K562 (cell line): ENCODE measurements around the gene ZCCHC8. TPM values are rescaled to one million over a fixed set of nuclear protein-coding genes. Genes with fewer than 3 reads are reported as not detected.

Source experiments
- ATF7 ChIP-seq: fragments of 450-650 bp; IDR thresholded peaks from 2 replicates; pipeline ENCODE4 v1.7.1; 2014; ENCODE audit warnings: mild to moderate bottlenecking, moderate library complexity
- FOXM1 ChIP-seq, 2 experiments: fragments of 450-650 bp in 1 of 2; sonication (generic) in 1 of 2; formaldehyde crosslinking in 1 of 2; IDR thresholded peaks; 2 replicates each; pipeline versions ENCODE4 v1.6.1 to v1.9.0; 2017 to 2022; ENCODE audit warnings: low read depth in 2 of 2, mild to moderate bottlenecking in 2 of 2, missing genetic modification reagents in 1 of 2, moderate library complexity in 1 of 2
- GTF3C2 ChIP-seq: IDR thresholded peaks from 3 replicates; pipeline ENCODE4 v1.6.1; 2011; ENCODE audit warnings: borderline replicate concordance, mild to moderate bottlenecking, moderate library complexity; ENCODE audit not compliant: insufficient read length; ENCODE audit errors: extremely low read depth
- KLF16 ChIP-seq: IDR thresholded peaks from 2 replicates; pipeline ENCODE4 v1.6.1; 2016; ENCODE audit warnings: antibody characterized with exemption
- MED1 ChIP-seq: sonication (generic); formaldehyde crosslinking; IDR thresholded peaks from 2 replicates; pipeline ENCODE4 v1.8.1; 2023; ENCODE audit warnings: missing genetic modification reagents, borderline replicate concordance
- PBX2 ChIP-seq, 2 experiments: IDR thresholded peaks in 1 of 2; conservative IDR thresholded peaks in 1 of 2; 2 replicates each; pipeline ENCODE4 v1.6.1; 2016; ENCODE audit warnings: low read depth in 2 of 2, mild to moderate bottlenecking in 1 of 2, missing compliant biosample characterization in 1 of 2, missing genetic modification characterization in 1 of 2, moderate library complexity in 1 of 2
- RBM17 ChIP-seq: fragments of 200-400 bp; formaldehyde crosslinking; IDR thresholded peaks from 2 replicates; pipeline ENCODE4 v1.6.1; 2017; ENCODE audit warnings: low read depth, mild to moderate bottlenecking, low read length, borderline replicate concordance
- TFAM ChIP-seq: fragments of 250-450 bp; sonication (Bioruptor Pico); conservative IDR thresholded peaks from 2 replicates; pipeline ENCODE4 v1.5.0; 2021; ENCODE audit warnings: mild to moderate bottlenecking, moderate library complexity
- ZBTB1 ChIP-seq: sonication (generic); formaldehyde crosslinking; IDR thresholded peaks from 2 replicates; pipeline ENCODE4 v1.8.1; 2023; ENCODE audit warnings: missing genetic modification reagents, low read depth, mild to moderate bottlenecking, borderline replicate concordance
- ZBTB7A ChIP-seq: IDR thresholded peaks from 2 replicates; pipeline ENCODE4 v1.6.1; 2011; ENCODE audit warnings: low read depth, mild to moderate bottlenecking, low read length, moderate library complexity, borderline replicate concordance; ENCODE audit not compliant: control insufficient read depth
- ZNF143 ChIP-seq: sonication (generic); formaldehyde crosslinking; IDR thresholded peaks from 2 replicates; pipeline ENCODE4 v1.9.0; 2022; ENCODE audit warnings: mild to moderate bottlenecking, missing genetic modification reagents
- ZNF444 ChIP-seq: fragments of 250-450 bp; sonication (Bioruptor Pico); IDR thresholded peaks from 2 replicates; pipeline ENCODE4 v1.4.0; 2020; ENCODE audit warnings: mild to moderate bottlenecking, moderate library complexity
- polyA plus RNA-seq, 8 experiments: library from polyadenylated mRNA; depleted of rRNA in 4 of 8; stranded (reverse) in 5 of 8; unstranded in 3 of 8; fragments of >200 nt; fragmentation: Nextera tagmentation in 2 of 8; fragmentation: Illumina TruSeq in 1 of 8; extraction: Ambion mirVana in 2 of 8; extraction: Trizol in 1 of 8; gene quantifications; 2 replicates each; pipeline versions ENCODE4 v1.2.1 to v1.2.3, GENCODE V29; 2011 to 2014; ENCODE audit warnings: inconsistent platforms in 1 of 8, missing spikeins in 1 of 8
- total RNA-seq, 7 experiments: library from RNA; depleted of rRNA in 6 of 7; stranded (reverse); fragments of >200 nt in 6 of 7; fragmentation: Illumina TruSeq in 2 of 7; extraction: Trizol in 2 of 7; gene quantifications; 2 replicates each; pipeline versions ENCODE4 v1.2.1 to v1.2.3, GENCODE V29; 2011 to 2021; ENCODE audit warnings: low replicate concordance in 1 of 7
- TF ChIP-seq, protein P1 (sequence below): fragments of 250-450 bp; sonication (Bioruptor Pico); IDR thresholded peaks from 2 replicates; pipeline ENCODE4 v1.4.0; 2020; ENCODE audit warnings: borderline replicate concordance
- TF ChIP-seq, protein P2 (sequence below): fragments of 200-800 bp; sonication (Bioruptor generic); IDR thresholded peaks from 2 replicates; pipeline ENCODE4 v1.6.1; 2017; ENCODE audit warnings: missing genetic modification characterization, missing compliant biosample characterization

ZCCHC8 gene
- total and polyA plus RNA-seq, 9 of the 15 experiments (the other 6 are each of a cell fraction or from before 2014, with no cell fraction given) = 14.8 to 50.9 (median 34.1) TPM

DNA sequence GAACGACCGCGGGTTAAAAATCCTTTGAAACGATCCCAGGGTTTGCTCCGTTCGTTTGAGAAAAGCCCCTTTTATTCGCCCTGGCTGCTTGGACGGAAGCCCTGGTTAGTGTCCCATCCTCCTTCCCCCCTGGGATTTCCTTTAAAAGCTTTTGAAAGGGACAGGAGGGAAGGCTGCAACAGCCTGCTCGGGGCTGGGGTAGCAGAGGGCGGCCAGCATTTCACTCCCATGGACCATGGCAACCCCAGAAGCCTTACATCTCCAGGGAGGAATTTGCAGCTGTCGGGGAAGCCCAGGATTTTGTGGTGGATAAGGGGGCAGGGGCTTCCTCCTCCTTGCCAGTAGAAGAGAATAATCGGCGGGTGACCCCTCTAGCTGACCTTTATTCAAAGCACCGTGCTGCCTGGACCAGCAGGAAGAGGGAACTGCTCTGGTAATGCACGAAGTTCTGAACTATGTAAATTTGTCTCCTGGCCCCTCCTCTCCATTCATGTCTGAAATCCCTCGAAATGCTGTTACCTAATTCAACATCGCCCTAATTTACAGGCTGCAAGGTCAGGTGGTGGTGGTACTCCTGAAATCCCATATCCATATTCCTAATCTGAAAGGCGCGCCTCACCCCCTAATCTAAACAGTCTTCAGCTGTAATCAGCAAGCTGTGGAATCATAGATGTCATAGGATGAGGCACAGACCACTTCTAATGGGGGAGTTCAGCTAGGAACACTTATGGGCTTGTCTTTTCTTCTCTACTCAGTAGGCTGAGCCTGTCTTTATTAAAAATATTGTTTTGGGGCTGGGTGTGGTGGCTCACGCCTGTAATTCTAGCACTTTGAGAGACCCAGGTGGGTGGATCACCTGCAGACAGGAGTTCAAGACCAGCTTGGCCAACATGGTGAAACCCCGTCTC is 77.2 kb downstream of the ZCCHC8 start (continued):
- TF ChIP-seq PBX2 (CRISPR knock-in tag; IDR thresholded peaks at IDR 0.05; ENCODE audit: low read depth) = no peak
- no peak for TF ChIP-seq PBX2 (tag; conservative IDR thresholded peaks at IDR 0.05; ENCODE audit: low read depth)
- no peak for TF ChIP-seq ZBTB7A
- TF ChIP-seq, protein P1, sequence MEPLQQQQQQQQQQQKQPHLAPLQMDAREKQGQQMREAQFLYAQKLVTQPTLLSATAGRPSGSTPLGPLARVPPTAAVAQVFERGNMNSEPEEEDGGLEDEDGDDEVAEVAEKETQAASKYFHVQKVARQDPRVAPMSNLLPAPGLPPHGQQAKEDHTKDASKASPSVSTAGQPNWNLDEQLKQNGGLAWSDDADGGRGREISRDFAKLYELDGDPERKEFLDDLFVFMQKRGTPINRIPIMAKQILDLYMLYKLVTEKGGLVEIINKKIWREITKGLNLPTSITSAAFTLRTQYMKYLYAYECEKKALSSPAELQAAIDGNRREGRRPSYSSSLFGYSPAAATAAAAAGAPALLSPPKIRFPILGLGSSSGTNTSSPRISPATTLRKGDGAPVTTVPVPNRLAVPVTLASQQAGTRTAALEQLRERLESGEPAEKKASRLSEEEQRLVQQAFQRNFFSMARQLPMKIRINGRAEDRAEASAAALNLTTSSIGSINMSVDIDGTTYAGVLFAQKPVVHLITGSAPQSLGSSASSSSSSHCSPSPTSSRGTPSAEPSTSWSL (CRISPR knock-in tag) = no peak
- TF ChIP-seq, protein P2, sequence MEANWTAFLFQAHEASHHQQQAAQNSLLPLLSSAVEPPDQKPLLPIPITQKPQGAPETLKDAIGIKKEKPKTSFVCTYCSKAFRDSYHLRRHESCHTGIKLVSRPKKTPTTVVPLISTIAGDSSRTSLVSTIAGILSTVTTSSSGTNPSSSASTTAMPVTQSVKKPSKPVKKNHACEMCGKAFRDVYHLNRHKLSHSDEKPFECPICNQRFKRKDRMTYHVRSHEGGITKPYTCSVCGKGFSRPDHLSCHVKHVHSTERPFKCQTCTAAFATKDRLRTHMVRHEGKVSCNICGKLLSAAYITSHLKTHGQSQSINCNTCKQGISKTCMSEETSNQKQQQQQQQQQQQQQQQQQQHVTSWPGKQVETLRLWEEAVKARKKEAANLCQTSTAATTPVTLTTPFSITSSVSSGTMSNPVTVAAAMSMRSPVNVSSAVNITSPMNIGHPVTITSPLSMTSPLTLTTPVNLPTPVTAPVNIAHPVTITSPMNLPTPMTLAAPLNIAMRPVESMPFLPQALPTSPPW = no peak
- no peak for TF ChIP-seq FOXM1 (IDR thresholded peaks at IDR 0.05; ENCODE audit: low read depth)
- 0 out of 2 replicates have a peak, but pooled peaks have one; percentile 51 for TF ChIP-seq FOXM1 (CRISPR knock-in tag; IDR thresholded peaks at IDR 0.05; ENCODE audit: low read depth)
- TF ChIP-seq GTF3C2 = no peak
- TF ChIP-seq ZBTB1 (CRISPR knock-in tag) = no peak
- no peak for TF ChIP-seq TFAM (CRISPR knock-in tag)
- TF ChIP-seq KLF16 = no peak
- TF ChIP-seq ZNF143 = no peak
- TF ChIP-seq ATF7 = peak; percentile 57; the same call in 1 of the 2 replicates
- no peak for TF ChIP-seq MED1
- TF ChIP-seq ZNF444 (CRISPR knock-in tag) = no peak
- no peak for TF ChIP-seq RBM17
